GM06990 (cell line): ENCODE measurements around the gene LRRC75A.
A peak's percentile ranks its signal among the peaks of the same experiment; 100 is the strongest.

Experiments
- DNase-seq: peaks from one replicate; pipeline ENCODE4 v3.0.0-alpha.2; 2011; ENCODE audit not compliant: insufficient read length; ENCODE audit errors: extremely low read depth
- H3K27me3 ChIP-seq: replicated peaks from 2 replicates; pipeline ENCODE4 v1.6.0; 2011; ENCODE audit warnings: low read length; ENCODE audit not compliant: control insufficient read depth, insufficient read depth
- H3K36me3 ChIP-seq: 2 replicates; pipeline ENCODE4 v1.5.1; 2011; ENCODE audit warnings: low read length; ENCODE audit not compliant: control insufficient read depth, insufficient read depth
- H3K4me3 ChIP-seq: replicated peaks from 2 replicates; pipeline ENCODE4 v1.5.1; 2011; ENCODE audit warnings: low read depth, mild to moderate bottlenecking, control low read depth, low read length
- CTCF ChIP-seq: IDR thresholded peaks from 2 replicates; pipeline ENCODE4 v1.5.1; 2011; ENCODE audit warnings: low read length, control low read depth, mild to moderate bottlenecking, inconsistent platforms; ENCODE audit not compliant: insufficient read depth, poor library complexity, severe bottlenecking

Gene LRRC75A

GRCh38 chr17:16521070-16521727 is 29.2 kb upstream of the LRRC75A start:
- Histone ChIP-seq H3K27me3 (no peaks in the 10 kb centered on the region; the same call in 1 of the 2 replicates), H3K4me3 (no peak overlapping the region), H3K36me3 (no peaks in the 10 kb centered on the region)
- TF ChIP-seq CTCF: peak; percentile 77
- DNase-seq: peak; percentile 30

GRCh38 chr17:16519021-16519420 is 27.0 kb upstream of the LRRC75A start:
- H3K36me3 ChIP-seq: no peaks in the 10 kb centered on the region
- no peaks in the 10 kb centered on the region; the same call in 1 of the 2 replicates for H3K27me3 ChIP-seq
- TF ChIP-seq CTCF: no peak
- H3K4me3 ChIP-seq: no peak overlapping the region
- DNase-seq: no peak

GRCh38 chr17:16517477-16517876 is 25.5 kb upstream of the LRRC75A start:
- Histone ChIP-seq H3K4me3 (no peak overlapping the region), H3K36me3 (no peaks in the 10 kb centered on the region), H3K27me3 (no peaks in the 10 kb centered on the region; the same call in 1 of the 2 replicates)
- TF ChIP-seq CTCF: no peak
- no peak for DNase-seq

- DNase-seq: no peak
- Histone ChIP-seq H3K4me3 (no peak overlapping the region), H3K27me3 (no peaks in the 10 kb centered on the region; the same call in 1 of the 2 replicates), H3K36me3 (no peaks in the 10 kb centered on the region)
- no peak for TF ChIP-seq CTCF
Observed at GRCh38 chr17:16516594-16517051, 24.6 kb upstream of the LRRC75A start.

- TF ChIP-seq CTCF: no peak
- H3K27me3 ChIP-seq: no peaks in the 10 kb centered on the region; the same call in 1 of the 2 replicates
- no peak for DNase-seq
- H3K4me3 ChIP-seq: no peak overlapping the region
- no peaks in the 10 kb centered on the region for H3K36me3 ChIP-seq
Observed at GRCh38 chr17:16515933-16516332, 23.9 kb upstream of the LRRC75A start.
